ENCODE measurements around the gene PCDHGA2. TPM values are rescaled to one million over a fixed set of nuclear protein-coding genes. Genes with fewer than 3 reads are reported as not detected.

Gene PCDHGA2
- total RNA-seq, result 0.08 TPM in 1 of 2 replicates, not detected in the other
- 0.10 TPM in 1 of 2 replicates, not detected in the other for polyA plus RNA-seq

DNA sequence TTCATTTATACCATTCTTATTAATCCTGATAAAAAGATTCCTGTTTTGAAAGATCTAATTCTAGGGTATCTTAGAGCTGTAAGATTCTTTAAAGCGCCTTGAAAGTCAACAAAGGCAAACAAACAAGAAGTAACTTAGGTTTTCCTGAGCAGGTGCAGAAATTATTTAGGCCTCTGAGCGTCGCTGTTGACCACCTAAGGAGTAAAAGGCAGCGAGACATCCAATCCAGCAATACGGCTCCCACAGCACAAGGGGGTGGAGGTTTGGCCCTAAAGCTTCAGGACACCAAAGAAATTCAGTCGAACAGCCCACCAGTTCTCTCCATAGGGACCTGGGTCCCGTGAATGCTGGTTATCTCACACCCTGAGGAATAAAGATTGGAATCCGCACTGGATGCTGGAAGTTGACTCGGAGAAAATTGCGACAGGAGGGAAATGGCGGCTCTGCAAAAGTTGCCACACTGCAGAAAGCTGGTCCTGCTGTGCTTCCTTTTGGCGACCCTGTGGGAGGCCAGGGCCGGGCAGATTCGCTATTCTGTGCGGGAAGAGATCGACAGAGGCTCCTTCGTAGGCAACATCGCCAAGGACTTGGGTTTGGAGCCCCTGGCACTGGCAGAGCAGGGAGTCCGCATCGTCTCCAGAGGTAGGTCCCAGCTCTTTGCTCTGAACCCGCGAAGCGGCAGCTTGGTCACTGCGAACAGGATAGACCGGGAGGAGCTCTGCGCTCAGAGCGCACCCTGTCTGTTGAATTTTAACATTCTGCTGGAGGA is at the start of gene PCDHGA2:
Gene PCDHGA2, plus strand, starts transcription at position 223 of the 769 bp plus-strand sequence.
- 84% methylated on average over 27 of the region's 27 CpGs for WGBS (ENCODE audit: low lambda C conversion rate, missing lambda C conversion rate)
- H3K4me3 ChIP-seq, result no peak within 1 kb of the TSS

GRCh38 chr5:141298376-141298775 is 40.2 kb upstream of the PCDHGA2 start:
- no peaks in the 10 kb centered on the region for H3K36me3 ChIP-seq (replicated peaks; ENCODE audit: insufficient read depth, low read depth)

More for the DNA sequence above, at the start of gene PCDHGA2:
- H3K79me2 ChIP-seq, result no peaks in the 10 kb centered on the region
- peaks cover 3% of the 10 kb centered on the region for H3K9me3 ChIP-seq (ENCODE audit: low read depth)
- no peaks in the 10 kb centered on the region for H3K9me2 ChIP-seq (replicated peaks; ENCODE audit: insufficient read depth)
- no peaks in the 10 kb centered on the region for H4K20me1 ChIP-seq (ENCODE audit: insufficient read depth, poor library complexity, severe bottlenecking)
- no peak within 1 kb of the TSS for H3K4me2 ChIP-seq
- no peaks in the 10 kb centered on the region for H3K36me3 ChIP-seq (replicated peaks; ENCODE audit: insufficient read depth, low read depth)
- TF ChIP-seq, protein P1, sequence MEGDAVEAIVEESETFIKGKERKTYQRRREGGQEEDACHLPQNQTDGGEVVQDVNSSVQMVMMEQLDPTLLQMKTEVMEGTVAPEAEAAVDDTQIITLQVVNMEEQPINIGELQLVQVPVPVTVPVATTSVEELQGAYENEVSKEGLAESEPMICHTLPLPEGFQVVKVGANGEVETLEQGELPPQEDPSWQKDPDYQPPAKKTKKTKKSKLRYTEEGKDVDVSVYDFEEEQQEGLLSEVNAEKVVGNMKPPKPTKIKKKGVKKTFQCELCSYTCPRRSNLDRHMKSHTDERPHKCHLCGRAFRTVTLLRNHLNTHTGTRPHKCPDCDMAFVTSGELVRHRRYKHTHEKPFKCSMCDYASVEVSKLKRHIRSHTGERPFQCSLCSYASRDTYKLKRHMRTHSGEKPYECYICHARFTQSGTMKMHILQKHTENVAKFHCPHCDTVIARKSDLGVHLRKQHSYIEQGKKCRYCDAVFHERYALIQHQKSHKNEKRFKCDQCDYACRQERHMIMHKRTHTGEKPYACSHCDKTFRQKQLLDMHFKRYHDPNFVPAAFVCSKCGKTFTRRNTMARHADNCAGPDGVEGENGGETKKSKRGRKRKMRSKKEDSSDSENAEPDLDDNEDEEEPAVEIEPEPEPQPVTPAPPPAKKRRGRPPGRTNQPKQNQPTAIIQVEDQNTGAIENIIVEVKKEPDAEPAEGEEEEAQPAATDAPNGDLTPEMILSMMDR (IDR thresholded peaks at IDR 0.05; ENCODE audit: poor library complexity), result no peak
- TF ChIP-seq EZH2 (IDR thresholded peaks at IDR 0.05; ENCODE audit: borderline replicate concordance) (no peak), EZH2phosphoT487 (IDR thresholded peaks at IDR 0.05; ENCODE audit: low read depth, severe bottlenecking, unreplicated experiment) (no peak)
- H3K27me3 ChIP-seq, result no peaks in the 10 kb centered on the region
- H2AFZ ChIP-seq, result no peak within 1 kb of the TSS
- DNase-seq (ENCODE audit: low spot score), result no peak
- no peaks in the 10 kb centered on the region for H3K4me1 ChIP-seq (ENCODE audit: insufficient read depth)
- no peak within 1 kb of the TSS for H3K27ac ChIP-seq

DNA sequence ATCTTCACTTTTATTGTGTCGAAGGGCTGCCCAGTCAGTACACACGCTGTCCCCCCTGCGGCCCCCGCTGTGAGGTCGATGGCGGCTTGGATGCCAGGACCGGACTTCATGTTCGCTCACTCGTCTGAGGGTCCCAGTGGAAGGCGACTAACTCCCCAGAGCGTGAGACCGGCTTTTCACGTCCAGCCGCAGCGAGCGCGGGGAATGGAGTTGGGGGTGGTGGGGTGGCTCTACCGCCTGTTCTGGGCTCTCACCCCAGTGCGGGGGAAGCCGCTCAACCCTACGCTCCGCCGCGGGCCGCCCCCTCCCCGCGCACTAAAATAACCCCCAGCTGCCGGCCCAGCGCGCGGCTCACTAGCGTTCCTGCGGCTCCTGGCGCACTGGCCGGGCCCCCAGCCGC is 34.8 kb upstream of the PCDHGA2 start, which contains the start of gene SLC25A2:
Gene SLC25A2, minus strand, starts transcription at position 294 of the 400 bp plus-strand sequence. Its CDS starts 184 bp downstream, at position 110.
- Histone ChIP-seq H3K9me3 (ENCODE audit: low read depth) (peaks cover 36% of the 10 kb centered on the region), H3K4me3 (no peak within 1 kb of the TSS)
- TF ChIP-seq, protein P1 (IDR thresholded peaks at IDR 0.05; ENCODE audit: poor library complexity), result no peak
- no peak for TF ChIP-seq EZH2phosphoT487 (IDR thresholded peaks at IDR 0.05; ENCODE audit: low read depth, severe bottlenecking, unreplicated experiment)
- TF ChIP-seq EZH2 (IDR thresholded peaks at IDR 0.05; ENCODE audit: borderline replicate concordance), result no peak

More at GRCh38 chr5:141298376-141298775, 40.2 kb upstream of the PCDHGA2 start:
- no peak overlapping the region for H2AFZ ChIP-seq
- TF ChIP-seq EZH2phosphoT487 (IDR thresholded peaks at IDR 0.05; ENCODE audit: low read depth, severe bottlenecking, unreplicated experiment), result no peak
- TF ChIP-seq, protein P1 (IDR thresholded peaks at IDR 0.05; ENCODE audit: poor library complexity), result no peak
- TF ChIP-seq EZH2 (IDR thresholded peaks at IDR 0.05; ENCODE audit: borderline replicate concordance), result no peak
- H3K79me2 ChIP-seq, result peaks cover 8% of the 10 kb centered on the region
- H3K4me3 ChIP-seq, result no peak overlapping the region
- 60% methylated on average over 4 of the region's 4 CpGs for WGBS (ENCODE audit: low lambda C conversion rate, missing lambda C conversion rate)
- no peak overlapping the region for H3K27ac ChIP-seq
- H3K4me2 ChIP-seq, result no peak overlapping the region
- H3K9me2 ChIP-seq (replicated peaks; ENCODE audit: insufficient read depth), result no peaks in the 10 kb centered on the region
- H3K4me1 ChIP-seq (ENCODE audit: insufficient read depth), result no peaks in the 10 kb centered on the region
- DNase-seq (ENCODE audit: low spot score), result no peak
- no peaks in the 10 kb centered on the region for H4K20me1 ChIP-seq (ENCODE audit: insufficient read depth, poor library complexity, severe bottlenecking)
- no peaks in the 10 kb centered on the region for H3K27me3 ChIP-seq
- peaks cover 42% of the 10 kb centered on the region for H3K9me3 ChIP-seq (ENCODE audit: low read depth)

More for the DNA sequence above, 34.8 kb upstream of the PCDHGA2 start, which contains the start of gene SLC25A2:
- H4K20me1 ChIP-seq (ENCODE audit: insufficient read depth, poor library complexity, severe bottlenecking), result no peaks in the 10 kb centered on the region
- no peak within 1 kb of the TSS for H2AFZ ChIP-seq
- H3K36me3 ChIP-seq (replicated peaks; ENCODE audit: insufficient read depth, low read depth), result no peaks in the 10 kb centered on the region
- no peaks in the 10 kb centered on the region for H3K27me3 ChIP-seq
- no peaks in the 10 kb centered on the region for H3K4me1 ChIP-seq (ENCODE audit: insufficient read depth)
- no peak within 1 kb of the TSS for H3K4me2 ChIP-seq
- no peak within 1 kb of the TSS for H3K27ac ChIP-seq
- WGBS (ENCODE audit: low lambda C conversion rate, missing lambda C conversion rate), result over 99% methylated on average over 24 of the region's 36 CpGs
- H3K79me2 ChIP-seq, result peaks cover 6% of the 10 kb centered on the region
- H3K9me2 ChIP-seq (replicated peaks; ENCODE audit: insufficient read depth), result no peaks in the 10 kb centered on the region
- no peak for DNase-seq (ENCODE audit: low spot score)

All from hepatocyte (in vitro differentiated cells).